K562 (cell line): Measurements from ENCODE around the gene MTMR10. TPM values are rescaled to one million over a fixed set of nuclear protein-coding genes. Genes with fewer than 3 reads are reported as not detected.

ENCODE experiments used
- ATAC-seq: fragments of 200-7000 bp; cut with Tn5 transposase; 3 replicates; pipeline ENCODE4 v1.9.1; 2020; ENCODE audit warnings: moderate library complexity
- BruUV-seq: library from RNA; stranded (reverse); fragments of 400-500 nt; replicated peaks from 2 replicates; lab custom pipeline; 2021; lab: Mats Ljungman, UMichigan
- CTCF ChIA-PET: fragments of 300-600 bp; formaldehyde crosslinking; extraction: SDS; loops from one replicate; lab custom pipeline; 2021; ENCODE audit warnings: low intra/inter-chr PET ratio; lab: Yijun Ruan, JAX
- POLR2A ChIA-PET: fragments of 300-600, 350-650 bp; sonication (Branson Sonifier 250); formaldehyde crosslinking; extraction: SDS; loops from one replicate; lab custom pipeline; 2021; ENCODE audit warnings: antibody characterized with exemption, inconsistent platforms; lab: Yijun Ruan, JAX
- DNase-seq, 4 experiments: peaks; one replicate each; pipeline versions ENCODE4 v3.0.0 to v3.0.0-alpha.2; 2011 to 2018; ENCODE audit warnings: low spot score in 3 of 4, mixed read lengths in 3 of 4; ENCODE audit errors: extremely low read depth in 1 of 4
- FAIRE-seq: peaks from 2 replicates; lab custom pipeline; 2011; peaks lifted over from hg19 to GRCh38; lab: Jason Lieb, UNC
- H2AFZ ChIP-seq: 2 replicates; pipeline ENCODE4 v1.6.0; 2011; ENCODE audit warnings: low read depth, low read length, control low read depth, inconsistent platforms
- H3K27ac ChIP-seq: fragments of 200-600 bp; 3 replicates; pipeline ENCODE4 v1.8.0; 2011; ENCODE audit warnings: low read depth, mild to moderate bottlenecking, control low read depth, inconsistent platforms, low read length, moderate library complexity, mixed read lengths; ENCODE audit errors: extremely low read depth
- H3K27me3 ChIP-seq, 2 experiments: fragments of 300-600 bp in 1 of 2; 2 replicates in 1 of 2; 3 replicates in 1 of 2; pipeline versions ENCODE4 v1.6.0 to v1.8.0; 2011; ENCODE audit warnings: inconsistent platforms in 2 of 2, low read length in 2 of 2, mild to moderate bottlenecking in 1 of 2, mixed read lengths in 1 of 2, moderate library complexity in 1 of 2; ENCODE audit not compliant: control insufficient read depth in 2 of 2, insufficient read depth in 2 of 2
- H3K36me3 ChIP-seq: fragments of 300-600 bp; 3 replicates; pipeline ENCODE4 v1.8.0; 2011; ENCODE audit warnings: mild to moderate bottlenecking, low read length, inconsistent platforms; ENCODE audit not compliant: control insufficient read depth, insufficient read depth
- H3K4me1 ChIP-seq, 2 experiments: fragments of 200-600 bp in 1 of 2; replicated peaks in 1 of 2; 2 replicates in 1 of 2; 3 replicates in 1 of 2; pipeline versions ENCODE4 v1.5.1 to v1.8.0; 2011; ENCODE audit warnings: inconsistent platforms in 2 of 2, low read length in 2 of 2, mild to moderate bottlenecking in 1 of 2, mixed read lengths in 1 of 2, moderate library complexity in 1 of 2; ENCODE audit not compliant: control insufficient read depth in 2 of 2, insufficient read depth in 2 of 2
- H3K4me2 ChIP-seq: 2 replicates; pipeline ENCODE4 v1.6.1; 2011; ENCODE audit warnings: low read length, control low read depth, inconsistent platforms, mixed read lengths; ENCODE audit not compliant: insufficient read depth
- H3K4me3 ChIP-seq: fragments of 200-600 bp; sonication (generic), shearing (Covaris generic); 2 replicates; pipeline ENCODE4 v1.5.1; 2016; ENCODE audit warnings: control low read depth, inconsistent platforms
- H3K79me2 ChIP-seq: fragments of 200-600 bp; 3 replicates; pipeline ENCODE4 v1.8.0; 2011; ENCODE audit warnings: low read length, inconsistent platforms; ENCODE audit not compliant: control insufficient read depth, insufficient read depth
- H3K9ac ChIP-seq, 2 experiments: 2 replicates each; pipeline versions ENCODE4 v1.6.0 to v1.6.1; 2011; ENCODE audit warnings: low read depth in 2 of 2, low read length in 2 of 2, control low read depth in 1 of 2, inconsistent platforms in 1 of 2, mild to moderate bottlenecking in 1 of 2, mixed read lengths in 1 of 2; ENCODE audit not compliant: insufficient read depth in 1 of 2
- H3K9me1 ChIP-seq: one replicate; pipeline ENCODE4 v1.6.0; 2011; ENCODE audit warnings: inconsistent platforms, mild to moderate bottlenecking, low read length, moderate library complexity; ENCODE audit not compliant: control insufficient read depth, insufficient read depth
- H3K9me3 ChIP-seq: replicated peaks from 2 replicates; pipeline ENCODE4 v1.5.1; 2011; ENCODE audit warnings: low read depth, low read length, inconsistent platforms; ENCODE audit not compliant: control insufficient read depth, insufficient read depth
- H4K20me1 ChIP-seq: replicated peaks from 2 replicates; pipeline ENCODE4 v1.6.1; 2011; ENCODE audit warnings: low read length, inconsistent platforms, mixed read lengths; ENCODE audit not compliant: control insufficient read depth, insufficient read depth
- CHAMP1 ChIP-seq: fragments of 450-650 bp; IDR thresholded peaks from 2 replicates; pipeline ENCODE4 v1.6.1; 2016; ENCODE audit warnings: mild to moderate bottlenecking
- MAFG ChIP-seq: fragments of 450-650 bp; conservative IDR thresholded peaks from 2 replicates; pipeline ENCODE4 v1.6.1; 2016; ENCODE audit warnings: missing genetic modification characterization, missing compliant biosample characterization
- MAFK ChIP-seq: IDR thresholded peaks from 2 replicates; pipeline ENCODE4 v1.6.1; 2011; ENCODE audit warnings: low read length, improper control_type of control experiment
- NFE2 ChIP-seq: IDR thresholded peaks from 2 replicates; pipeline ENCODE4 v1.6.1; 2014; ENCODE audit warnings: antibody characterized with exemption, low read depth
- ZNF316 ChIP-seq: fragments of 450-650 bp; IDR thresholded peaks from 2 replicates; pipeline ENCODE4 v1.6.1; 2016
- WGBS: fragments of 100-300 bp; shearing (Covaris generic); methylation state at CpG from one replicate; pipeline ENCODE4 v1.1.6; 2016; ENCODE audit warnings: low coverage, mixed read lengths; ENCODE audit not compliant: insufficient coverage; ENCODE audit errors: missing lambda C conversion rate; 5-methylcytosine and 5-hydroxymethylcytosine counted together
- in situ Hi-C: fragments of 300-500 bp; cut with MboI; formaldehyde crosslinking; loops from 4 replicates; pipeline ENCODE4 v1.15.0; 2018; ENCODE audit warnings: inconsistent platforms, mixed read lengths
- intact Hi-C: fragments of 100-400 bp; cut with micrococcal nuclease; formaldehyde crosslinking; loops from 2 replicates; pipeline ENCODE4 v1.14.2; 2022
- polyA plus RNA-seq, 8 experiments: library from polyadenylated mRNA; depleted of rRNA in 4 of 8; stranded (reverse) in 5 of 8; unstranded in 3 of 8; fragments of >200 nt; fragmentation: Nextera tagmentation in 2 of 8; fragmentation: Illumina TruSeq in 1 of 8; extraction: Ambion mirVana in 2 of 8; extraction: Trizol in 1 of 8; gene quantifications; 2 replicates each; pipeline versions ENCODE4 v1.2.1 to v1.2.3, GENCODE V29; 2011 to 2014; ENCODE audit warnings: inconsistent platforms in 1 of 8, missing spikeins in 1 of 8
- total RNA-seq, 7 experiments: library from RNA; depleted of rRNA in 6 of 7; stranded (reverse); fragments of >200 nt in 6 of 7; fragmentation: Illumina TruSeq in 2 of 7; extraction: Trizol in 2 of 7; gene quantifications; 2 replicates each; pipeline versions ENCODE4 v1.2.1 to v1.2.3, GENCODE V29; 2011 to 2021; ENCODE audit warnings: low replicate concordance in 1 of 7
- TF ChIP-seq, protein P1 (sequence below): fragments of 250-450 bp; sonication (Bioruptor Pico); IDR thresholded peaks from 2 replicates; pipeline ENCODE4 v1.5.0; 2021; ENCODE audit warnings: mild to moderate bottlenecking, moderate library complexity

MTMR10 gene
- total and polyA plus RNA-seq, 9 of the 15 experiments (the other 6 are each of a cell fraction or from before 2014, with no cell fraction given), result 1.6 to 6.8 (median 4.8) TPM

DNA sequence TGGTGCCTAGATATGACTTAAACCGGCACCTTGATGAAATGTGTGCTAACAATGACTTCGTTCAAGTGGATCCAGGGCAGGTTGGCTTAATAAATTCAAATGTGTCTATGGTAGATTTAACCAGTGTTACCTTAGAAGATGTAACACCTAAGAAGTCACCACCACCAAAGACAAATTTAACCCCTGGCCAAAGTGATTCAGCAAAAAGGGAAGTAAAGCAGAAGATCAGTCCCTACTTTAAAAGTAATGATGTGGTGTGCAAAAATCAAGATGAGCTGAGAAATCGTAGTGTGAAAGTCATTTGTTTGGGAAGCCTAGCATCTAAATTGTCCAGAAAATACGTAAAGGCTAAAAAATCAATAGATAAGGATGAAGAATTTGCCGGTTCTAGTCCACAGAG is 86.6 kb downstream of the MTMR10 start:
- FAIRE-seq, result peak; percentile 71
- CTCF ChIA-PET, result no interaction called here
- 0 out of 3 replicates have a peak, but pooled peaks cover 4% of the 10 kb centered on the region for H3K79me2 ChIP-seq
- BruUV-seq, result no TSS peak
- no peak overlapping the region; the same call in 2 of the 3 replicates for H3K27ac ChIP-seq
- peak overlapping the region in 1 of 2 experiments; percentile 75; a peak in 2 of 4 replicates for H3K9ac ChIP-seq
- intact Hi-C loops (loop anchor here (5.0 kb wide), 1 partner anchor 87 kb away; the partner anchor contains the start of gene MTMR10), in situ Hi-C loops (no loop called here)
- H3K4me2 ChIP-seq, result peak overlapping the region; percentile 86; the same call in 1 of the 2 replicates
- no peaks in the 10 kb centered on the region for H4K20me1 ChIP-seq
- H3K27me3 ChIP-seq, result no peaks in the 10 kb centered on the region; a peak in 1 of 5 replicates
- no peak for ATAC-seq
- H3K36me3 ChIP-seq, result peaks cover 22% of the 10 kb centered on the region; the same call in 2 of the 3 replicates
- H3K4me1 ChIP-seq, result peaks cover 5 to 9% of the 10 kb centered on the region in 2 experiments; a peak in 3 of 5 replicates
- peak overlapping the region; percentile 97; the same call in 1 of the 2 replicates for H2AFZ ChIP-seq
- H3K9me3 ChIP-seq, result 0 out of 2 replicates have a peak, but pooled peaks cover 2% of the 10 kb centered on the region
- 35% methylated on average over 5 of the region's 5 CpGs for WGBS
- DNase-seq, result no peak
- POLR2A ChIA-PET, result interaction anchor here (1.2 kb wide), 1 partner anchor 9 kb away, joined by 4 read pairs; no protein-coding TSS in a partner anchor
- peak overlapping the region; percentile 58; the same call in 1 of the 2 replicates for H3K4me3 ChIP-seq
- H3K9me1 ChIP-seq, result no peaks in the 10 kb centered on the region
- TF ChIP-seq MAFK (peak; percentile 10; the same call in 1 of the 2 replicates), NFE2 (peak; percentile 82), ZNF316 (peak; percentile 74), MAFG (tag) (peak; percentile 60), CHAMP1 (no peak)
- TF ChIP-seq, protein P1, sequence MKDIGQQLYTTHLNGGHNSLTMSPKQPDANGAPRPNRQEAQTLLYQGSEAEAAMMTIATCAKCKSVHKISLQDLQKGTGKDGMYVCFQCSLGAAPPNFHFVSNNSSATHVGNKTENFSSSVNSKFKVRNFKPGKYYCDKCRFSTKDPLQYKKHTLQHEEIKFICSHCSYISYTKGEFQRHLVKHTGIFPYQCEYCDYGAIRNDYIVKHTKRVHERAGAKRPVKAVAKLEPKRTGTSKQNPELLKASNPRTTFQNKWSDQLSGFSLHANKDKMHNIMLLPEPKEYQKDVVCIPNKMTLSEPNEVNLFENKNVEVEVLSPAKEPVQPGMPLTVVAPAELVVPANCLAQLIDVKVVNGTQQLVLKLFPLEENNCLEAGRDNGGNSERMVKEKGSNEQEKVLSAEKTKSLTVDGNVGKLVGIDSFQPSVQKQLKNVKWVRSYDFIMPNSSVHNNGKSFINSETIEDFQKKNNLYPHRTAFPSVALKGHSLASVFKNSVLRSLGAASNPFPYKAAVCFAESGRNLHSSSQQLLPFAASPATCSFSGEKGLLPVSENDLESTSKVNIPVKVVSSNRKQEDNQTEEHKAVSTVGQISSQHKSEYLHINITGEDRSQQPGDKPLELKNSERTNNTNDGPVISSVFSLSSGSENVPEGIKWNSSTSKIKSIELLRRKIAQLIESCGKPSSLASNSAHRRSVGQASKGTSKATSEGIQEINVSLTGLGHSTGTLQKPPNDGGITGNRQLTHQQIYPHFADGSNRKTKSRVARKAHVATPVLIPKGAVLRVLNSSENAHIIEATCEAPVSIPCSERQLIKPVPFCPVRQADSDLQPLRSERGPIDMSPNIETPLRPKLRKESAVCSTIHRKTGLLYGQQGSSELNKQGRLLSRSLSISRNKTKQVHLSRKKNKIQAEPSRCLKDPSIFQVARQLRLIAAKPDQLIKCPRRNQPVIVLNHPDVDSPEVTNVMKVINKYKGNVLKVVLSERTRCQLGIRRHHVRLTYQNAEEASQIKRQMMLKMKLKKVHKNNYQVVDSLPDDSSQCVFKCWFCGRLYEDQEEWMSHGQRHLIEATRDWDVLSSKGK (CRISPR knock-in tag), result no peak
